DOHH2 (cell line): ENCODE data around the gene PIP4K2C.
"Not testable (repeated sequence)": the region's sequence is repeated elsewhere in the genome, so short reads cannot be mapped to it uniquely, and the experiment has no call there.

ENCODE experiments used
- H3F3A ChIP-seq: fragments of 200-600 bp; sonication (generic), shearing (Covaris generic); 2 replicates; pipeline ENCODE4 v1.6.0; 2016; ENCODE audit warnings: antibody characterized with exemption, mild to moderate bottlenecking; ENCODE audit not compliant: control insufficient read depth, insufficient read depth
- H3K27ac ChIP-seq: fragments of 200-600 bp; sonication (generic); 2 replicates; pipeline ENCODE4 v1.5.1; 2014; ENCODE audit warnings: low read depth, mild to moderate bottlenecking, low read length, moderate library complexity
- H3K27me3 ChIP-seq: fragments of 200-600 bp; sonication (generic); 2 replicates; pipeline ENCODE4 v1.6.1; 2014; ENCODE audit warnings: mild to moderate bottlenecking, low read length, mixed read lengths; ENCODE audit not compliant: control insufficient read depth
- H3K36me3 ChIP-seq: fragments of 200-600 bp; sonication (generic); 2 replicates; pipeline ENCODE4 v1.6.1; 2014; ENCODE audit warnings: mild to moderate bottlenecking, low read length, moderate library complexity, mixed read lengths; ENCODE audit not compliant: control insufficient read depth
- H3K4me1 ChIP-seq: fragments of 200-600 bp; sonication (generic); 2 replicates; pipeline ENCODE4 v1.6.1; 2014; ENCODE audit warnings: mild to moderate bottlenecking, low read length, mixed read lengths; ENCODE audit not compliant: control insufficient read depth
- H3K4me2 ChIP-seq: fragments of 200-600 bp; sonication (generic); 2 replicates; pipeline ENCODE4 v1.6.0; 2014; ENCODE audit warnings: mild to moderate bottlenecking, low read length, moderate library complexity
- H3K4me3 ChIP-seq: fragments of 200-600 bp; sonication (generic); 2 replicates; pipeline ENCODE4 v1.5.1; 2014; ENCODE audit warnings: mild to moderate bottlenecking, low read length, mixed read lengths
- H3K79me2 ChIP-seq: fragments of 200-600 bp; sonication (generic); 2 replicates; pipeline ENCODE4 v1.6.1; 2014; ENCODE audit warnings: mild to moderate bottlenecking, low read length, mixed read lengths; ENCODE audit not compliant: control insufficient read depth
- H3K9me2 ChIP-seq: fragments of 200-600 bp; sonication (generic); replicated peaks from 2 replicates; pipeline ENCODE4 v1.6.1; 2014; ENCODE audit warnings: mild to moderate bottlenecking, low read length, mixed read lengths; ENCODE audit not compliant: control insufficient read depth
- H3K9me3 ChIP-seq: fragments of 200-600 bp; sonication (generic); 2 replicates; pipeline ENCODE4 v1.6.1; 2014; ENCODE audit warnings: antibody characterized with exemption, low read length, mixed read lengths; ENCODE audit not compliant: control insufficient read depth, insufficient read depth
- H4K20me1 ChIP-seq: fragments of 200-600 bp; sonication (generic); 2 replicates; pipeline ENCODE4 v1.6.0; 2014; ENCODE audit warnings: low read depth, mild to moderate bottlenecking, antibody characterized with exemption, low read length, moderate library complexity; ENCODE audit not compliant: control insufficient read depth, insufficient read depth
- EZH2phosphoT487 ChIP-seq: fragments of 200-600 bp; sonication (generic); IDR thresholded peaks from 2 replicates; pipeline ENCODE4 v1.6.1; 2017; ENCODE audit warnings: borderline replicate concordance, mild to moderate bottlenecking, antibody characterized with exemption, low read length, moderate library complexity, mixed read lengths
- TF ChIP-seq, protein P1 (sequence below): fragments of 200-600 bp; sonication (generic); IDR thresholded peaks from one replicate; pipeline ENCODE4 v1.5.1; 2014; ENCODE audit warnings: antibody characterized with exemption, mild to moderate bottlenecking, low read depth, low read length; ENCODE audit not compliant: poor library complexity, severe bottlenecking

PIP4K2C gene

DNA sequence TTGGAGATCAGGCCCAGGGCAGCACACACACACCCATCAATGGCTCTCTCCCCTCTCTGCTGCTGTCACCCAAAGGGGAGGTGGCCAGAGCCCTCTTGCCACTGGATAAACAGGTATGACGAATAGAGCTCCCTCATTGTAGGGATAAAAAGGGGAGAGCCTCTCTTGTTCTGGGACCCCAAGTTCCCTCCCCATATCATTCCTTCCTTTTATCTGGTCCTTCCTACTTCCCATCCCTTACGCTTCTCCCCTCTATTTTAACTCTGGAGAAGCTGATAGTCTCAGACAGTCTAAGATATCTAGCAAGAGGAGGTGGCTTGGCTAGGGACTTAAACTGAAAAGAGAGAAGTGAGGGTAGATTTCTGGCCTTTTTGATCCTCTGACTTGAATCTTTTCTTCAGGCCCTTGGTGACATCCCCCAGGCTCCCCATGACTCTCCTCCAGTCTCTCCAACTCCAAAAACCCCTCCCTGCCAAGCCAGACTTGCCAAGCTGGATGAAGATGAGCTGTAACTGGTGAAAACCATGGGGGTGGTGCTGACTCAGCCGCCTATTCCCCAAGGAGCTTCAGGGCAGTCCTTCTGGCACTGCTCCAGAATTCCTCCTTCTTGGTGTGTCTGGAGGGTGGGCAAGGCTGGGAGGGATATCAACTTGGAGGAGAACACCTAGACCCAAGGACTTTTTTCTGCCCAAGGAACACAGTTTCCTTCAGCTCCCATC lies 25.6 kb downstream of the PIP4K2C start:
- Histone ChIP-seq H3K27ac (no peak overlapping the region), H3K4me2 (no peak overlapping the region), H3K79me2 (no peaks in the 10 kb centered on the region), H3K9me3 (no peaks in the 10 kb centered on the region), H3K9me2 (no peaks in the 10 kb centered on the region), H3K36me3 (no peaks in the 10 kb centered on the region), H3K4me3 (no peak overlapping the region), H4K20me1 (peaks cover 3% of the 10 kb centered on the region; the same call in 1 of the 2 replicates), H3K27me3 (peaks cover 88% of the 10 kb centered on the region), H3F3A (no peaks in the 10 kb centered on the region), H3K4me1 (peaks cover 28% of the 10 kb centered on the region)
- TF ChIP-seq, protein P1, sequence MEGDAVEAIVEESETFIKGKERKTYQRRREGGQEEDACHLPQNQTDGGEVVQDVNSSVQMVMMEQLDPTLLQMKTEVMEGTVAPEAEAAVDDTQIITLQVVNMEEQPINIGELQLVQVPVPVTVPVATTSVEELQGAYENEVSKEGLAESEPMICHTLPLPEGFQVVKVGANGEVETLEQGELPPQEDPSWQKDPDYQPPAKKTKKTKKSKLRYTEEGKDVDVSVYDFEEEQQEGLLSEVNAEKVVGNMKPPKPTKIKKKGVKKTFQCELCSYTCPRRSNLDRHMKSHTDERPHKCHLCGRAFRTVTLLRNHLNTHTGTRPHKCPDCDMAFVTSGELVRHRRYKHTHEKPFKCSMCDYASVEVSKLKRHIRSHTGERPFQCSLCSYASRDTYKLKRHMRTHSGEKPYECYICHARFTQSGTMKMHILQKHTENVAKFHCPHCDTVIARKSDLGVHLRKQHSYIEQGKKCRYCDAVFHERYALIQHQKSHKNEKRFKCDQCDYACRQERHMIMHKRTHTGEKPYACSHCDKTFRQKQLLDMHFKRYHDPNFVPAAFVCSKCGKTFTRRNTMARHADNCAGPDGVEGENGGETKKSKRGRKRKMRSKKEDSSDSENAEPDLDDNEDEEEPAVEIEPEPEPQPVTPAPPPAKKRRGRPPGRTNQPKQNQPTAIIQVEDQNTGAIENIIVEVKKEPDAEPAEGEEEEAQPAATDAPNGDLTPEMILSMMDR: no peak
- no peak for TF ChIP-seq EZH2phosphoT487

DNA sequence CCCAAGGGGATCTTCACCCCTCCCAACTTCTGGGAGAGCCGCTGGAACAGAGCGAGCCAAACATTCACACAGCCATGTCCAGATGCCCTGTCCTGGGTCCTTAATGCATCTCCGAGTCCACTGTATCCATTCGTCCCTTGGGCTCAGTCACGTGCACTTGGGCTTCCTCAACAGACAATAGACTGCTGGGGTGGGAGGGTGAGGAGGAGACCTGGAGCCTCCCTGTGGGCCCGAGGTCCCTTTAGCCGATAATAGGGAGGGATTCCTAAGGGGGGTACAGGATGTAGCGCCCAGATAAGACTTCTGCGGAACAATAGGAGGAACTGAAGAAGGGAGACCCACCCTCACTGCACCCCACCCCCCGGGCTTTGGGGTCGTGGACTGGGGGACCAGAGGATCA lies 26.9 kb downstream of the PIP4K2C start:
- TF ChIP-seq EZH2phosphoT487: no peak
- no peak overlapping the region for H3K27ac ChIP-seq
- H3K79me2 ChIP-seq: no peaks in the 10 kb centered on the region
- no peaks in the 10 kb centered on the region for H3K9me3 ChIP-seq
- H3K36me3 ChIP-seq: no peaks in the 10 kb centered on the region
- H3K4me2 ChIP-seq: no peak overlapping the region
- H3K27me3 ChIP-seq: peaks cover 88% of the 10 kb centered on the region
- no peak overlapping the region for H3K4me3 ChIP-seq
- H4K20me1 ChIP-seq: peaks cover 3% of the 10 kb centered on the region; the same call in 1 of the 2 replicates
- H3K4me1 ChIP-seq: peaks cover 26% of the 10 kb centered on the region
- H3K9me2 ChIP-seq: no peaks in the 10 kb centered on the region
- H3F3A ChIP-seq: no peaks in the 10 kb centered on the region

DNA sequence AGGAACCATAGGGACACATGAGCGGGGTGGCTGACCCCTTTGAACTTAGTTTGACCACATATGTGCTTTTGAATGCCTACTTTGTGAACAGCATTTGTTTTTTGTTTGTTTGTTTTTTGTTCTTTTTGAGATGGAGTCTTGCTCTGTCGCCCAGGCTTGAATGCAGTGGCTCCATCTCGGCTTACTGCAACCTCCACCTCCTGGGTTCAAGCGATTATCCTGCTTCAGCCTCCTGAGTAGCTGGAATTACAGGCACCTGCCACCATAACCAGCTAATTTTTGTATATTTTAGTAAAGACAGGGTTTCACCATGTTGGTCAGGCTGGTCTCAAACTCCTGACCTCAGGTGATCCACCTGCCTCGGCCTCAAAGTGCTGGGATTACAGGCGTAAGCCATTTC lies 27.4 kb downstream of the PIP4K2C start:
- H4K20me1 ChIP-seq, H3K9me3 ChIP-seq, H3K36me3 ChIP-seq, H3F3A ChIP-seq, H3K79me2 ChIP-seq, H3K4me3 ChIP-seq, H3K9me2 ChIP-seq, H3K27ac ChIP-seq, H3K4me2 ChIP-seq: not testable (repeated sequence)
- peaks cover 21% of the 10 kb centered on the region for H3K4me1 ChIP-seq
- H3K27me3 ChIP-seq: peaks cover 87% of the 10 kb centered on the region

DNA sequence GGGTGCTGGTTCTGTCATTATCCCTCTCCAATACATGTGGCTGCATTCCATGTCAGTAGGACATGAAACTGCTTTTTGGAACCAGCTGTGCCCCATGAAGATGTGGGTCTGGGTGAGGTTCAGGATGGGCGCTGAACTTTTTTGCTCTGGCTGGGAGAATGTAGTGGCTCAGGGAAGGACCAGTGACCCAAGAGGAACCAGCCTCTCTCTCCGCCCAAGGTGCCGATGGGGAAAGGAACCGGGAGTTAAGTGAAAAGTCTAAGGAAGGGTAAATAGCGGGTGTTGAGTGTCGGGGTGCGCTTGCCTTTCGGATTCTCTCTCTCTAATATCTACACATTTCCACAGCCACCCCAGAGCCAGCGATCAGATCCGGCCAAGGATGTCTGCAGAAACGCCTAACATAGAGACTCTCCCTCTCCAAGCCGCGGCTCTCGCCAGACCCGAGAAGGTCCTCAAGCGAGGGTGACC lies 28.0 kb downstream of the PIP4K2C start:
- Histone ChIP-seq H3K79me2 (no peaks in the 10 kb centered on the region), H3K9me3 (no peaks in the 10 kb centered on the region), H3K4me2 (no peak overlapping the region), H3K4me3 (no peak overlapping the region), H4K20me1 (peaks cover 3% of the 10 kb centered on the region; the same call in 1 of the 2 replicates), H3K9me2 (no peaks in the 10 kb centered on the region), H3K36me3 (no peaks in the 10 kb centered on the region), H3K27me3 (peaks cover 87% of the 10 kb centered on the region), H3F3A (no peaks in the 10 kb centered on the region), H3K27ac (no peak overlapping the region), H3K4me1 (peaks cover 15% of the 10 kb centered on the region)
- TF ChIP-seq EZH2phosphoT487: no peak
